IMR-90 (cell line): ENCODE results near the gene CHN2.

ENCODE experiments used
- CTCF ChIP-seq: conservative IDR thresholded peaks from 2 replicates; pipeline ENCODE4 v1.5.1; 2012; ENCODE audit warnings: mild to moderate bottlenecking, low read depth, low read length, improper control_type of control experiment
- FOS ChIP-seq: fragments of 150-350 bp; IDR thresholded peaks from 2 replicates; pipeline ENCODE4 v1.6.1; 2016; ENCODE audit warnings: low read depth, low read length
- MAFK ChIP-seq: IDR thresholded peaks from 2 replicates; pipeline ENCODE4 v1.6.1; 2012; ENCODE audit warnings: low read depth, low read length, improper control_type of control experiment
- MAZ ChIP-seq: IDR thresholded peaks from 2 replicates; pipeline ENCODE4 v1.6.1; 2012; ENCODE audit warnings: low read depth, mild to moderate bottlenecking, low read length, improper control_type of control experiment, moderate library complexity, borderline replicate concordance
- MXI1 ChIP-seq: IDR thresholded peaks from 2 replicates; pipeline ENCODE4 v1.6.1; 2012; ENCODE audit warnings: low read depth, mild to moderate bottlenecking, low read length, moderate library complexity, borderline replicate concordance
- NFE2L2 ChIP-seq: fragments of 150-350 bp; IDR thresholded peaks from 2 replicates; pipeline ENCODE4 v1.6.1; 2016; ENCODE audit warnings: low read depth, mild to moderate bottlenecking, low read length
- POLR2A ChIP-seq: IDR thresholded peaks from 2 replicates; pipeline ENCODE4 v1.6.1; 2012; ENCODE audit warnings: mild to moderate bottlenecking, low read depth, low read length
- RAD21 ChIP-seq: IDR thresholded peaks from 2 replicates; pipeline ENCODE4 v1.6.1; 2012; ENCODE audit warnings: low read length, improper control_type of control experiment
- RFX5 ChIP-seq: IDR thresholded peaks from 2 replicates; pipeline ENCODE4 v1.8.0; 2012; ENCODE audit warnings: low read depth, mild to moderate bottlenecking, low read length, moderate library complexity
- SMC3 ChIP-seq: fragments of 150-350 bp; IDR thresholded peaks from 2 replicates; pipeline ENCODE4 v1.6.1; 2016; ENCODE audit warnings: low read depth, mild to moderate bottlenecking, antibody characterized with exemption, low read length, moderate library complexity
- USF2 ChIP-seq: fragments of 150-350 bp; IDR thresholded peaks from 2 replicates; pipeline ENCODE4 v1.6.1; 2017; ENCODE audit warnings: mild to moderate bottlenecking, antibody characterized with exemption, low read length, low read depth

DNA sequence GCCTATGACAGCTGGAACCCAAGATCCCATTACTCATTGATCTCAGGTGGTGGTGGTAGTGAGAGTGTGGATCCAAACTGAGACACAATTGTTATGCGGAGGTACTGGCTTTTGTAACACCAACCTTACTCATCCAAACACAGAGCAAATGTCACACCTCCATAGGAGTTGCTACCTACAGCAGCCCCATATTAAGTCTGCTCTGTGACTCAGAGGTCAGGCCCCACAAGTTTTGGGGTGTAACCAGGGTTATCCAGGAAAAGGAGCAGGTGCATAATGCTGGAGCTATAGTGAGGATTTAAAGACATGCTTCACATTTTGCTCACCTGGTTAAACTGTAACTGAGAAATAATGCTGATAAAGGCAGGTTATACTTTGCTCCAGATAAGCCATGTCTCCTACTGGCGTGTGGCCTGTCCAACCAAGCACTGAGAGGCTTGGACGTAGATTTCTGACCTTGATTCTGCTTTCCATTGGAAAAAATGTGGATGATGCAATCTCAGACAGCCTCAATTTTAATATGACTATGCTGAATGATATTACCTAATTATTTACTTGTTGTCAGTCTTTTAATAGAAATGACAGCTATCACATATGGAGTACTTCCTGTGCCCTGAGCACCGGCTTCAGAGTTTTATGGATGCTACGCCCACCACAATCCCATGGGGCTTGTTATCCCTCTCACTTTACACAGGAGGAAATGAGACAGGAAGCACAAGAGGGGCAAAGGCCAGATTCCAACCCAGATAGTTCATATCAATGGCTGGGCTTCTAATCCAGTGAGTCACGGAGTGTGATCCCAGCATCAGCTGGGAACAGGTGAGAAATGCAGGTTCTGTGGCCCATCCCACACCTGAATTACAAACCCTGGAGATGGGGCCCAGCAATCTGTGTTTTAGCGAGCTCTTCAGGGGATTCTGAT lies 181.3 kb downstream of the CHN2 start:
- TF ChIP-seq RAD21, result no peak
- TF ChIP-seq CTCF, result no peak
- no peak for TF ChIP-seq POLR2A
- TF ChIP-seq RFX5, result no peak
- TF ChIP-seq SMC3, result no peak
- no peak for TF ChIP-seq MAFK
- no peak for TF ChIP-seq NFE2L2
- TF ChIP-seq MXI1, result no peak
- TF ChIP-seq USF2, result no peak
- no peak for TF ChIP-seq FOS
- no peak for TF ChIP-seq MAZ
